Renal cortex interstitium (tissue), 11 donors: ENCODE measurements around the gene R3HDM2. TPM values are rescaled to one million over a fixed set of nuclear protein-coding genes. Genes with fewer than 3 reads are reported as not detected.
"Not testable (repeated sequence)": the region's sequence is repeated elsewhere in the genome, so short reads cannot be mapped to it uniquely, and the experiment has no call there.

Source experiments
- DNase-seq, 11 donors: peaks; one replicate each; pipeline ENCODE4 v3.0.0-alpha.2; 2013; ENCODE audit warnings: low read depth in 9 of 11, low spot score in 4 of 11; ENCODE audit errors: extremely low read depth in 1 of 11
- polyA plus RNA-seq, 3 donors: library from polyadenylated mRNA; unstranded; fragments of 120-200 nt; gene quantifications; one replicate each; pipeline ENCODE4 v1.2.1, GENCODE V29; 2013; ENCODE audit not compliant: insufficient read length in 3 of 3

The R3HDM2 gene
- polyA plus RNA-seq, 3 donors: 62.4 to 109 (median 81.4) TPM

DNA sequence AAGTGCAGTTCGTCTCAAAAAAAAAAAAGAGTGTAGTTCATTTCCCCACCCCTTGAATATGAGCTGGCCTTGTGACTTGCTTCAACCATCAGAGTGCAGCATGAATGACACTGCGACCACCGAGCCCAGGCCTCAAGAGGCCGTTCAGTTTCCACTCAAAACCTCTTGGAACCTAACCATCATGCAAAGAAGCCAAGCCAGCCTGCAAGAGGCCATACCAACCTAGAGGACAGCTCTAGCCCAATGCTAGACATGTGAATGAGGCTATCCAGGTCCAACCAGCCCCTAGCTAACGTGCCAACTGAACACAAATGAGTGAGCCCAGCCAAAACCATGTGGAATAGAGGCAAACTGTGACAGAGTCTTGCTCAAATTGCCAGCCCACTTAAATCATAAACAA, 29.7 kb downstream of the R3HDM2 start:
- no peak for DNase-seq

- not testable (repeated sequence) for DNase-seq
Observed at GRCh38 chr12:57399718-57400463, 31.0 kb downstream of the R3HDM2 start.

DNA sequence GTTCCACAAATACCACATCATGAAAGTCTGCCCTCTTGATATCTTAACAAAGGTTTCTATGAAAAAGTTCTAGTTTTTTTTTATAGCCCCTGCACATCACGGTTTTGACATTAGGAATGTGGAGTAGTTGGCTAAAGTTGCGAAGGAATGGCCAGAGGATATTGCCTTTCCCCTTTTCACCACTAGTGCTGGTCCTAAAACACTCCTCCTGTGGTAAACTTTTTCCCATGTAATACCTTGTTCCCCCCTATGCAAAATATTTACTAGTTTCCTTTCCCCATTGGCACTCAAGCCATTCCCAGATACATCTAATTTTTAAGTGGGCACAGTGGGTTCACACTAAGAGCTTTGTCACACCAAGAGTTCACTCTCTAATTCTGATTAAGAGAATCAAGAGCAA, 33.4 kb downstream of the R3HDM2 start:
- DNase-seq: no peak

GRCh38 chr12:57395121-57395520, 35.7 kb downstream of the R3HDM2 start:
- DNase-seq: no peak

DNA sequence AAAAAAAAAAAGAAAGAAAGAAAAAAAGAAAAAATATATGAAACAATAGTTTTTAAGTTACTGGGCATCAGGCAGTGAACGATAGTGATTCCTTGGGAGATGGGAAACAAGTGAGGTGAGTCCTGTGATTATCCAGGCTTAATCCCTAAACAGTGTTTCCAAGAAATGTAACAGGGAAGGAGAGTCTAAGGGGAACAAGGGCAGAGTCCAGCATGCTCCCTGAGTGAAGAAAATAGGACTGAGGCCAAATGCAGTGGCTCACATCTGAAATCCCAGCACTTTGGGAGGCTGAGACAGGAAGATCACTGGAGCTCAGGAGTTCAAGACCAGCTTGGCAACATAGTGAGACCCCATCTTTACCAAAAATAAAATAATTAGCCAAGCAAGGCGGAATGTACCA, 40.7 kb downstream of the R3HDM2 start:
- DNase-seq: peak in 1 of 11 donors; percentile 8

GRCh38 chr12:57389033-57389432, 41.8 kb downstream of the R3HDM2 start:
- no peak for DNase-seq

DNA sequence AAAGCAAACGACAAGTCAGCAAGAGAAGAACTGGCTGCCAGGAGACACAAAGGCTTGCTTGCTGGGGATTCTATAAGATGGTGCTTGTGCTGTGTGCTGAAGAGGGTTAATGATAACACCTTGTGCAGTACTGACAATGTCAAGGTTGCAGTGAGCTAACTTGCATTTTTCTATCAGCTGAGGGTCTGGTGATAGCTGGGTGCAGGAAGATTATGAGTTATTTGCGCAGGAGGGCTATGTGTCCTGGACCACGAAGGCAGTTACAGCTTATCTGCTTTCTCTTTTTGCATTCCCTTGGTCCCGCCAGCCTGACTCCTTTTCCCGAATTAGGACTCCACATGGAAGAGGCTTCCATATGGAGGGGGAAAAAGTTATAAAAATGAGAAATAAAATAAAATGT, 42.4 kb downstream of the R3HDM2 start:
- DNase-seq: no peak

- DNase-seq: no peak
Observed at GRCh38 chr12:57386187-57386720, 44.6 kb downstream of the R3HDM2 start.

DNA sequence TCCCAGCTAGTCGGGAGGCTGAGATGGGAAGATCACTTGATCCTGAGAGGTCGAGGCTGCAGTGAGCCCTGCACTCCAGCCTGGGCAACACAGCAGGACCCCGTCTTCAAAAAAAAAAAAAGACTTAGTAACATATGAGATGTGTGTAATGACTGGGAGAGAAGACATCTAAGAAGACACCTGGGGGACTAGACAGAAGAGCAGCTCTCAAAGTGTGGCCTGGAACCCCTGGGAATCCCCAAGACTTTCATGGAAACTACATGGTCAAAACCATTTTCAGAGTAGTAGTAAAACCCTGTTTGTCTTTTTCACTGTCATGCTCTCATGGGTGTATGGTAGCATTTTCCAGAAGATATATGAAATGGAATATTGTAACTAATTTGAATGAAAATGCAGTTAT, 45.3 kb downstream of the R3HDM2 start:
- DNase-seq: no peak

GRCh38 chr12:57384478-57384877, 46.4 kb downstream of the R3HDM2 start:
- DNase-seq: no peak

GRCh38 chr12:57381693-57382220, 49.1 kb downstream of the R3HDM2 start:
- DNase-seq: no peak

GRCh38 chr12:57380300-57380699, 50.5 kb downstream of the R3HDM2 start:
- no peak for DNase-seq

DNA sequence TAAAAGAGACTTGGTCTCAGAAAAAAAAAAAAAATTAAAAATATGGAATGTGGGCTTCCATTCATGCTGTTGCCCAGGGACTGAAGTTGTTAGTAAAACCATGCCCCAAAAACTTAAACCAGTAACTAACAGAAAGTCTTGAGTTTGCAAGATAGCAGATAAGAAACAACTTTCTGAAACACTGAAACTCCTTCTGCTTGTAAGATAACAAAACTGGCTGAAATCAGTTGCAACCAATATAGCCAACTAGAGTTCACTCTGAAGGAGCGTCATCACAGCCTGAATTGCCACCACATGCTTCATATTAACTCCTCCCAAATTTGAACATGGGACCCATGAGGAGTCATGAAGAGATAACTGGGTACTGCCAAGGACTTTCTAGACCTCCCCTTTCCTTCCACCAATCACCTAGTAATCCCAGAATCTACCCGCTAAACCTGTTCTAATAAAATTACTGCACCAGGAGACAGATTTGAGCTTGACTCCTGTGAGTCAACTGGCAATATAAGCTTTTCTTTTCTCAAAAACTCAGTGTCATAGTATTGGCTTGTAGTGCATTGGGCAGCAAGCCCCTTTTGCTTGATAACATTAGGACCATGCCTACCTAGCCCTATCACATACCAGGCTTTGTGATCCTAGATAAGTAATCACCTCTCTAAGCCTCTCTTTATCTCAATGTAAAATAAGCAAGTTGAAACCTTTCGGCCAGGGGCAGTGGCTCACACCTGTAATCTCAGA, 53.6 kb downstream of the R3HDM2 start:
- no peak for DNase-seq

DNA sequence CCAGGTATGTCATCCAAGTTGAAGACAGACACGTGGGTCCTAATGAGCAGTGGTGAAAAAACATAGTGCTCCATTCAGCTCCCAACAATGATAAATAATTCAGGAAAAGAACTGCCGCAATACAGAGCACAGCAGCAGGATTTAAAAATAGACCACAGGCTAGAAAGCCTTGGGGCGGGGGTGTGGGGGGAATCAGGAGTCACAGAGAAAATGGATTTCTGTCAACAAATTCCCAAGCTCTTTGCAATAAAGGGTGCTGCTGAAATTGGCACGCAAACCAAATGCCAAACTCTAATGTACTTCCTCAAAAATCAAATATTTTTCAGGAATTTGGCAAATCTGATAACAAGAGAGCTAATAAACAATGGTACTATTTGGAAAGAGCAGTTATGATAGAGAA, 58.6 kb downstream of the R3HDM2 start:
- DNase-seq: no peak

DNA sequence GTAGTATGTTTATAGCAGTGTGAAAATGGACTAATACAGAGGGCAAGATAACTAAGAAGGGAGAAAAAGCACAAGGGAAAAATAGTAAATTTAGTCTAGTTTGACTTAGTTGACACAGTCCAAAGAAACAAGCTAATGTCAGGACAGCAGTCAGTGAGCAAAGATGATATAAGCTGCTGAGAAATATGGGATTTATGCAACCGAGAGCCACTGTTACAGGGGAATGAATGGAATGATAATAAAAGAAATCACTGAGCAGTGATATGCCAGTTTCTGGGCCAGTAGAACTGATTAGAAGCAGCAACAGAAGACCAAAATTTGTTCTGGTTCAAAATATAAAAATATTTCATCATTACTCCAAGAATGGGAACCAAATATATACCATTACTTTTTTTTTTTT, 60.1 kb downstream of the R3HDM2 start:
- no peak for DNase-seq

- DNase-seq: no peak
Observed at GRCh38 chr12:57370072-57370471, 60.8 kb downstream of the R3HDM2 start.

DNA sequence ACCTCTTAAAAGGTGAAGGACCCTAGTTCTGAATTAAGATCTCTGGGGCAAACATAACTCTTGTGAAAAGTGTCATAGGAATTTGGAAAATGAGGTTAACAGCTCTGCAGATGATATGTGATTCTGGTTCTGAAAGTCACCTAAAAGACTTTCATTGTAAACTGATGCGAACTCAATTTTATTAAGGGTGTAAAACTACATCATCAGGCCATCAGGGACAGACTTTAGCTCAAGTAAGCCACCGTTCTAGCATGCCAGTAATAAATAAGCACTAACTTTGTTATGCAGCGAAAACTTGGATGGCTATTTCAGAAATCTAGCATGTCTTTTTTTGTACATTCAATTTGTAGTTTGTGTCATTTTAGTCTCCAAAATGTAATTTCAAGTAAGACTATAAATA, 61.6 kb downstream of the R3HDM2 start:
- no peak for DNase-seq

- DNase-seq: peak in 5 of 11 donors; percentile 4 to 43 (median 7)
Observed at GRCh38 chr12:57368349-57369095, 62.3 kb downstream of the R3HDM2 start.

GRCh38 chr12:57367121-57367520, 63.7 kb downstream of the R3HDM2 start:
- no peak for DNase-seq
